A549 (cell line): ENCODE measurements around the gene RPS16. TPM values are rescaled to one million over a fixed set of nuclear protein-coding genes. Genes with fewer than 3 reads are reported as not detected.

Experiments used
- BHLHE40 ChIP-seq: IDR thresholded peaks from 2 replicates; pipeline ENCODE4 v1.6.1; 2012; ENCODE audit warnings: low read depth, low read length, inconsistent platforms
- CBX2 ChIP-seq: fragments of 200-600 bp; sonication (generic); IDR thresholded peaks from 2 replicates; pipeline ENCODE4 v1.6.1; 2016; ENCODE audit warnings: low read depth, mild to moderate bottlenecking, borderline replicate concordance
- CEBPB ChIP-seq, 2 experiments: fragments of >200 bp in 1 of 2; sonication (Bioruptor Twin) in 1 of 2; formaldehyde crosslinking in 1 of 2; IDR thresholded peaks; 2 replicates each; pipeline ENCODE4 v1.6.1; 2012 to 2016
- EHMT2 ChIP-seq: fragments of 200-600 bp; sonication (generic); IDR thresholded peaks from 2 replicates; pipeline ENCODE4 v1.6.1; 2016; ENCODE audit warnings: antibody characterized with exemption, low read depth, mild to moderate bottlenecking, moderate library complexity
- EP300 ChIP-seq, 2 experiments: fragments of >200 bp; sonication (Bioruptor Twin); formaldehyde crosslinking; IDR thresholded peaks; 2 replicates in 1 of 2; 3 replicates in 1 of 2; pipeline ENCODE4 v1.6.1; 2016 to 2017
- ESRRA ChIP-seq: fragments of 150-350 bp; IDR thresholded peaks from 2 replicates; pipeline ENCODE4 v1.6.1; 2014; ENCODE audit warnings: mild to moderate bottlenecking, low read length, borderline replicate concordance
- FOSB ChIP-seq: fragments of 250-450 bp; sonication (Bioruptor Pico); IDR thresholded peaks from 2 replicates; pipeline ENCODE4 v1.5.0; 2020; ENCODE audit warnings: mild to moderate bottlenecking, moderate library complexity
- FOSL2 ChIP-seq, 2 experiments: fragments of 450-650 bp in 1 of 2; fragments of >200 bp in 1 of 2; sonication (Bioruptor Twin) in 1 of 2; formaldehyde crosslinking; IDR thresholded peaks; 2 replicates each; pipeline versions ENCODE4 v1.5.0 to v1.6.1; 2016 to 2020; ENCODE audit warnings: mild to moderate bottlenecking in 1 of 2, moderate library complexity in 1 of 2
- GATA3 ChIP-seq: IDR thresholded peaks from 2 replicates; pipeline ENCODE4 v1.6.1; 2012; ENCODE audit warnings: borderline replicate concordance
- HEYL ChIP-seq: fragments of 250-450 bp; sonication (Bioruptor Pico); IDR thresholded peaks from 2 replicates; pipeline ENCODE4 v1.8.0; 2021; ENCODE audit warnings: mild to moderate bottlenecking, moderate library complexity
- HOXB5 ChIP-seq: fragments of 250-450 bp; sonication (Bioruptor Pico); IDR thresholded peaks from 2 replicates; pipeline ENCODE4 v1.5.0; 2020; ENCODE audit warnings: mild to moderate bottlenecking, moderate library complexity
- JUNB ChIP-seq: fragments of >200 bp; sonication (Bioruptor Twin); formaldehyde crosslinking; IDR thresholded peaks from 2 replicates; pipeline ENCODE4 v1.6.1; 2016
- KDM5A ChIP-seq: fragments of 200-600 bp; sonication (generic); IDR thresholded peaks from 2 replicates; pipeline ENCODE4 v1.6.1; 2016; ENCODE audit warnings: antibody characterized with exemption, mild to moderate bottlenecking
- MAFK ChIP-seq: fragments of 450-650 bp; IDR thresholded peaks from 2 replicates; pipeline ENCODE4 v1.6.1; 2014; ENCODE audit not compliant: partially characterized antibody
- MAZ ChIP-seq: fragments of 150-350 bp; IDR thresholded peaks from 2 replicates; pipeline ENCODE4 v1.6.1; 2014; ENCODE audit warnings: antibody characterized with exemption, low read depth, low read length, borderline replicate concordance
- NFE2L2 ChIP-seq: fragments of 150-350 bp; conservative IDR thresholded peaks from 2 replicates; pipeline ENCODE4 v1.6.1; 2014; ENCODE audit warnings: low read length
- NPAS2 ChIP-seq: fragments of 250-450 bp; sonication (Bioruptor Pico); IDR thresholded peaks from 2 replicates; pipeline ENCODE4 v1.8.0; 2022; ENCODE audit warnings: mild to moderate bottlenecking, moderate library complexity, borderline replicate concordance
- NR3C1 ChIP-seq: fragments of >200 bp; sonication (Bioruptor Twin); formaldehyde crosslinking; IDR thresholded peaks from 3 replicates; pipeline ENCODE4 v1.6.1; 2017
- PHF8 ChIP-seq: fragments of 200-600 bp; sonication (generic); IDR thresholded peaks from 2 replicates; pipeline ENCODE4 v1.6.1; 2016; ENCODE audit warnings: low read depth, mild to moderate bottlenecking, antibody characterized with exemption, moderate library complexity, borderline replicate concordance
- RAD21 ChIP-seq, 2 experiments: fragments of >200 bp in 1 of 2; sonication (Bioruptor Twin) in 1 of 2; formaldehyde crosslinking in 1 of 2; IDR thresholded peaks in 1 of 2; conservative IDR thresholded peaks in 1 of 2; 2 replicates in 1 of 2; 3 replicates in 1 of 2; pipeline ENCODE4 v1.6.1; 2012 to 2018; ENCODE audit warnings: inconsistent platforms in 1 of 2
- RARB ChIP-seq: fragments of 250-450 bp; sonication (Bioruptor Pico); IDR thresholded peaks from 2 replicates; pipeline ENCODE4 v1.8.0; 2021; ENCODE audit warnings: mild to moderate bottlenecking, moderate library complexity
- SMC3 ChIP-seq: fragments of >200 bp; sonication (Bioruptor Twin); formaldehyde crosslinking; IDR thresholded peaks from 3 replicates; pipeline ENCODE4 v1.6.1; 2018; ENCODE audit warnings: inconsistent platforms
- SREBF2 ChIP-seq: fragments of 450-650 bp; IDR thresholded peaks from 2 replicates; pipeline ENCODE4 v1.6.1; 2014; ENCODE audit warnings: mild to moderate bottlenecking, moderate library complexity
- TFCP2L1 ChIP-seq: fragments of 250-450 bp; sonication (Bioruptor Pico); IDR thresholded peaks from 2 replicates; pipeline ENCODE4 v1.5.0; 2021; ENCODE audit warnings: mild to moderate bottlenecking
- TP53 ChIP-seq: fragments of 250-450 bp; sonication (Bioruptor Pico); IDR thresholded peaks from 2 replicates; pipeline ENCODE4 v1.5.0; 2021; ENCODE audit warnings: mild to moderate bottlenecking, moderate library complexity
- ZNF302 ChIP-seq: fragments of 250-450 bp; sonication (Bioruptor Pico); IDR thresholded peaks from 2 replicates; pipeline ENCODE4 v1.9.0; 2021; ENCODE audit warnings: inconsistent platforms, mild to moderate bottlenecking, moderate library complexity
- polyA plus RNA-seq, 4 experiments: library from polyadenylated mRNA; depleted of rRNA in 3 of 4; stranded (reverse); fragments of >200 nt; fragmentation: RNase III in 1 of 4; extraction: RNeasy Plus Mini Kit Qiagen cat#74134 plus additional on column Dnase treatment in 1 of 4; gene quantifications; 2 replicates in 3 of 4; 3 replicates in 1 of 4; pipeline ENCODE4 v1.2.3, GENCODE V29; 2011 to 2017
- TF ChIP-seq, protein P1 (sequence below): fragments of >200 bp; sonication (Bioruptor Twin); formaldehyde crosslinking; IDR thresholded peaks from 3 replicates; pipeline ENCODE4 v1.5.1; 2016
- TF ChIP-seq, protein P2 (sequence below): IDR thresholded peaks from 2 replicates; pipeline ENCODE4 v1.6.1; 2012; ENCODE audit warnings: low read depth, borderline replicate concordance
- TF ChIP-seq, protein P3 (sequence below): fragments of 250-450 bp; sonication (Bioruptor Pico); IDR thresholded peaks from 2 replicates; pipeline ENCODE4 v1.5.0; 2020; ENCODE audit warnings: low read depth, mild to moderate bottlenecking, moderate library complexity
- TF ChIP-seq, protein P4 (sequence below): fragments of >200 bp; sonication (Bioruptor Twin); formaldehyde crosslinking; IDR thresholded peaks from 3 replicates; pipeline ENCODE4 v1.6.1; 2016
- TF ChIP-seq, protein P5 (sequence below): fragments of 200-600 bp; sonication (generic); IDR thresholded peaks from 2 replicates; pipeline ENCODE4 v1.6.1; 2016; ENCODE audit warnings: antibody characterized with exemption, mild to moderate bottlenecking, moderate library complexity
- TF ChIP-seq, protein P6 (sequence below): fragments of 450-650 bp; IDR thresholded peaks from 2 replicates; pipeline ENCODE4 v1.6.1; 2014; ENCODE audit warnings: antibody characterized with exemption

The RPS16 gene
- polyA plus RNA-seq, 2 of the 4 experiments (the other 2 are of a cell fraction): 4,348 to 4,855 TPM

DNA sequence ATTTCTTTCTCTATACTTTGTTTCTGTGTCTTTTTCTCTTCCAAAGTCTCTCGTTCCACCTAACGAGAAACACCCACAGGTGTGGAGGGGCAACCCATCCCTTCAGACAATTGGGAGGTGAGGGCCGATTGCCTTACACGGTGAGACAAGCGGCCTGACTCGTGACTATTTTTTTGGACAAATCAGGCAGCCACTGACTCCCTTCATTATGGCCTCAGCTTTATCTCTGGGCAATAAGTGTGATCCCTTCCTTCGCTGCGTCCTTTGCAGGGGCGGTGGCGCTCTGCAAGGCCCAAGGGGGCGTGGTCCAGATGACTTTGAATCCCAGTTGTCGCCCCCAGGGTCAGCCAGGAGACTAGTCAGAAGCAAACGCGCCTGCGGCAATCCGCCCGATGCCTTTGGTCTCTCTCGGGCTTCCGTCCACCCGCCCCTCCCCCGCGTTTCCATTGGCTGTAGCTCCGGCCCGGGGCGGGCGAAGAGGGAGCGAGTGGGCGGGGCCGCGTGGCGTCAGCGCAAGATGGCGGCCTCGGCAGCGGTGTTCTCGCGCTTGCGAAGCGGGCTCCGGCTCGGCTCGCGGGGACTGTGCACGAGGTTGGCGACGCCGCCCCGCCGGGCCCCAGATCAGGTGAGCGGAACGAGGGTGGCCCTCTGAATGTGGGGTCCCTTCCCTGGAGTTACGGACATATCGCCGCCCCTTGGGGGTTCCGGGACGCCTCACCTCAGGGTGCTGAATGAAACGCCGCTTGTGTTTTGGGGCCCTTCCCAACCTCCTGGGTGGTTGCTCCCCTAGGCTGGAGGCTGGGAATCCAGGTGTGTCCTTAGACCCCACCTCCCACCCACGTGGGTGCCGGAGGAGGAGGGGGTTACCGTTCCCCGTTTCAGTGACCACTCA lies 44.8 kb upstream of the RPS16 start, which contains the start of gene TIMM50 (continued):
- TF ChIP-seq, protein P1, sequence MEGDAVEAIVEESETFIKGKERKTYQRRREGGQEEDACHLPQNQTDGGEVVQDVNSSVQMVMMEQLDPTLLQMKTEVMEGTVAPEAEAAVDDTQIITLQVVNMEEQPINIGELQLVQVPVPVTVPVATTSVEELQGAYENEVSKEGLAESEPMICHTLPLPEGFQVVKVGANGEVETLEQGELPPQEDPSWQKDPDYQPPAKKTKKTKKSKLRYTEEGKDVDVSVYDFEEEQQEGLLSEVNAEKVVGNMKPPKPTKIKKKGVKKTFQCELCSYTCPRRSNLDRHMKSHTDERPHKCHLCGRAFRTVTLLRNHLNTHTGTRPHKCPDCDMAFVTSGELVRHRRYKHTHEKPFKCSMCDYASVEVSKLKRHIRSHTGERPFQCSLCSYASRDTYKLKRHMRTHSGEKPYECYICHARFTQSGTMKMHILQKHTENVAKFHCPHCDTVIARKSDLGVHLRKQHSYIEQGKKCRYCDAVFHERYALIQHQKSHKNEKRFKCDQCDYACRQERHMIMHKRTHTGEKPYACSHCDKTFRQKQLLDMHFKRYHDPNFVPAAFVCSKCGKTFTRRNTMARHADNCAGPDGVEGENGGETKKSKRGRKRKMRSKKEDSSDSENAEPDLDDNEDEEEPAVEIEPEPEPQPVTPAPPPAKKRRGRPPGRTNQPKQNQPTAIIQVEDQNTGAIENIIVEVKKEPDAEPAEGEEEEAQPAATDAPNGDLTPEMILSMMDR: no peak
- TF ChIP-seq RARB (CRISPR knock-in tag) (no peak), MAZ (peak; percentile 86; the same call in 1 of the 2 replicates), FOSB (0 out of 2 replicates have a peak, but pooled peaks have one; percentile 43), EHMT2 (no peak), CBX2 (no peak), EP300 (IDR thresholded peaks at IDR 0.05) (no peak), SREBF2 (peak; percentile 16; the same call in 1 of the 2 replicates), ESRRA (peak; percentile 78), NFE2L2 (no peak), SMC3 (no peak), RAD21 (conservative IDR thresholded peaks at IDR 0.05 in 1 of 2, IDR thresholded peaks at IDR 0.05 in 1 of 2) (no peak), FOSL2 (IDR thresholded peaks at IDR 0.05) (no peak), FOSL2 (CRISPR knock-in tag; IDR thresholded peaks at IDR 0.05) (peak; percentile 9; the same call in 1 of the 2 replicates), HOXB5 (CRISPR knock-in tag) (peak; percentile 63; the same call in 1 of the 2 replicates), PHF8 (peak; percentile 97), TP53 (CRISPR knock-in tag) (0 out of 2 replicates have a peak, but pooled peaks have one; percentile 32), JUNB (no peak), TFCP2L1 (CRISPR knock-in tag) (0 out of 2 replicates have a peak, but pooled peaks have one; percentile 65), MAFK (no peak), KDM5A (peak; percentile 94), GATA3 (peak; percentile 37; the same call in 1 of the 2 replicates), NPAS2 (no peak), CEBPB (IDR thresholded peaks at IDR 0.05) (peak in 1 of 2 experiments; percentile 48; a peak in 1 of 4 replicates), ZNF302 (no peak), HEYL (CRISPR knock-in tag) (no peak), NR3C1 (no peak), BHLHE40 (no peak)
- TF ChIP-seq, protein P2, sequence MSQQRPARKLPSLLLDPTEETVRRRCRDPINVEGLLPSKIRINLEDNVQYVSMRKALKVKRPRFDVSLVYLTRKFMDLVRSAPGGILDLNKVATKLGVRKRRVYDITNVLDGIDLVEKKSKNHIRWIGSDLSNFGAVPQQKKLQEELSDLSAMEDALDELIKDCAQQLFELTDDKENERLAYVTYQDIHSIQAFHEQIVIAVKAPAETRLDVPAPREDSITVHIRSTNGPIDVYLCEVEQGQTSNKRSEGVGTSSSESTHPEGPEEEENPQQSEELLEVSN: peak; percentile 86; the same call in 1 of the 2 replicates
- TF ChIP-seq, protein P3, sequence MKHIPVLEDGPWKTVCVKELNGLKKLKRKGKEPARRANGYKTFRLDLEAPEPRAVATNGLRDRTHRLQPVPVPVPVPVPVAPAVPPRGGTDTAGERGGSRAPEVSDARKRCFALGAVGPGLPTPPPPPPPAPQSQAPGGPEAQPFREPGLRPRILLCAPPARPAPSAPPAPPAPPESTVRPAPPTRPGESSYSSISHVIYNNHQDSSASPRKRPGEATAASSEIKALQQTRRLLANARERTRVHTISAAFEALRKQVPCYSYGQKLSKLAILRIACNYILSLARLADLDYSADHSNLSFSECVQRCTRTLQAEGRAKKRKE (CRISPR knock-in tag): no peak
- TF ChIP-seq, protein P4, sequence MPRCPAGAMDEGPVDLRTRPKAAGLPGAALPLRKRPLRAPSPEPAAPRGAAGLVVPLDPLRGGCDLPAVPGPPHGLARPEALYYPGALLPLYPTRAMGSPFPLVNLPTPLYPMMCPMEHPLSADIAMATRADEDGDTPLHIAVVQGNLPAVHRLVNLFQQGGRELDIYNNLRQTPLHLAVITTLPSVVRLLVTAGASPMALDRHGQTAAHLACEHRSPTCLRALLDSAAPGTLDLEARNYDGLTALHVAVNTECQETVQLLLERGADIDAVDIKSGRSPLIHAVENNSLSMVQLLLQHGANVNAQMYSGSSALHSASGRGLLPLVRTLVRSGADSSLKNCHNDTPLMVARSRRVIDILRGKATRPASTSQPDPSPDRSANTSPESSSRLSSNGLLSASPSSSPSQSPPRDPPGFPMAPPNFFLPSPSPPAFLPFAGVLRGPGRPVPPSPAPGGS: peak; percentile 92
- TF ChIP-seq, protein P5, sequence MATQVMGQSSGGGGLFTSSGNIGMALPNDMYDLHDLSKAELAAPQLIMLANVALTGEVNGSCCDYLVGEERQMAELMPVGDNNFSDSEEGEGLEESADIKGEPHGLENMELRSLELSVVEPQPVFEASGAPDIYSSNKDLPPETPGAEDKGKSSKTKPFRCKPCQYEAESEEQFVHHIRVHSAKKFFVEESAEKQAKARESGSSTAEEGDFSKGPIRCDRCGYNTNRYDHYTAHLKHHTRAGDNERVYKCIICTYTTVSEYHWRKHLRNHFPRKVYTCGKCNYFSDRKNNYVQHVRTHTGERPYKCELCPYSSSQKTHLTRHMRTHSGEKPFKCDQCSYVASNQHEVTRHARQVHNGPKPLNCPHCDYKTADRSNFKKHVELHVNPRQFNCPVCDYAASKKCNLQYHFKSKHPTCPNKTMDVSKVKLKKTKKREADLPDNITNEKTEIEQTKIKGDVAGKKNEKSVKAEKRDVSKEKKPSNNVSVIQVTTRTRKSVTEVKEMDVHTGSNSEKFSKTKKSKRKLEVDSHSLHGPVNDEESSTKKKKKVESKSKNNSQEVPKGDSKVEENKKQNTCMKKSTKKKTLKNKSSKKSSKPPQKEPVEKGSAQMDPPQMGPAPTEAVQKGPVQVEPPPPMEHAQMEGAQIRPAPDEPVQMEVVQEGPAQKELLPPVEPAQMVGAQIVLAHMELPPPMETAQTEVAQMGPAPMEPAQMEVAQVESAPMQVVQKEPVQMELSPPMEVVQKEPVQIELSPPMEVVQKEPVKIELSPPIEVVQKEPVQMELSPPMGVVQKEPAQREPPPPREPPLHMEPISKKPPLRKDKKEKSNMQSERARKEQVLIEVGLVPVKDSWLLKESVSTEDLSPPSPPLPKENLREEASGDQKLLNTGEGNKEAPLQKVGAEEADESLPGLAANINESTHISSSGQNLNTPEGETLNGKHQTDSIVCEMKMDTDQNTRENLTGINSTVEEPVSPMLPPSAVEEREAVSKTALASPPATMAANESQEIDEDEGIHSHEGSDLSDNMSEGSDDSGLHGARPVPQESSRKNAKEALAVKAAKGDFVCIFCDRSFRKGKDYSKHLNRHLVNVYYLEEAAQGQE: peak; percentile 56
- TF ChIP-seq, protein P6, sequence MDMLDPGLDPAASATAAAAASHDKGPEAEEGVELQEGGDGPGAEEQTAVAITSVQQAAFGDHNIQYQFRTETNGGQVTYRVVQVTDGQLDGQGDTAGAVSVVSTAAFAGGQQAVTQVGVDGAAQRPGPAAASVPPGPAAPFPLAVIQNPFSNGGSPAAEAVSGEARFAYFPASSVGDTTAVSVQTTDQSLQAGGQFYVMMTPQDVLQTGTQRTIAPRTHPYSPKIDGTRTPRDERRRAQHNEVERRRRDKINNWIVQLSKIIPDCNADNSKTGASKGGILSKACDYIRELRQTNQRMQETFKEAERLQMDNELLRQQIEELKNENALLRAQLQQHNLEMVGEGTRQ: peak; percentile 47
